Psoas muscle (tissue), 8 donors: ENCODE measurements around the gene ESR2. TPM values are rescaled to one million over a fixed set of nuclear protein-coding genes. Genes with fewer than 3 reads are reported as not detected.

Source experiments
- ATAC-seq, 4 donors: fragments of 200-7000 bp; cut with Tn5 transposase; one replicate each; pipeline ENCODE4 v1.9.1; 2020; ENCODE audit warnings: moderate library complexity in 3 of 4, mild to moderate bottlenecking in 2 of 4
- DNase-seq, 2 donors: peaks; one replicate each; pipeline ENCODE4 v3.0.0-alpha.2; 2020
- H3K27ac ChIP-seq: fragments of 200-600 bp; one replicate; pipeline ENCODE4 v1.8.0; 2022
- H3K27me3 ChIP-seq, 3 donors: fragments of 200-600 bp in 1 of 3; one replicate each; pipeline versions ENCODE4 v1.6.1 to v1.8.0; 2013 to 2022; ENCODE audit warnings: low read length in 2 of 3, mild to moderate bottlenecking in 2 of 3, moderate library complexity in 1 of 3; ENCODE audit not compliant: insufficient read depth in 3 of 3
- H3K36me3 ChIP-seq, 2 donors: fragments of 200-600 bp in 1 of 2; one replicate each; pipeline versions ENCODE4 v1.6.1 to v1.8.0; 2013 to 2022; ENCODE audit warnings: low read depth in 1 of 2, mild to moderate bottlenecking in 1 of 2, moderate library complexity in 1 of 2; ENCODE audit not compliant: insufficient read depth in 1 of 2
- H3K4me1 ChIP-seq: fragments of 200-600 bp; one replicate; pipeline ENCODE4 v1.8.0; 2022
- H3K4me3 ChIP-seq: fragments of 200-600 bp; one replicate; pipeline ENCODE4 v1.8.0; 2022; ENCODE audit warnings: mild to moderate bottlenecking
- H3K9me3 ChIP-seq: fragments of 200-600 bp; one replicate; pipeline ENCODE4 v1.8.0; 2022
- CTCF ChIP-seq: fragments of 200-600 bp; IDR thresholded peaks from one replicate; pipeline ENCODE4 v1.8.0; 2022; ENCODE audit warnings: antibody characterized with exemption
- WGBS, 3 donors: extraction: QIAGEN DNeasy Blood & Tissue Kit; methylation state at CpG; one replicate each; pipeline versions ENCODE4 v1.1.6 to v1.1.7; 2013; 5-methylcytosine and 5-hydroxymethylcytosine counted together
- intact Hi-C, 2 donors: fragments of 100-400 bp; cut with DNase I; formaldehyde crosslinking; loops; one replicate each; pipeline versions ENCODE4 v1.11.0 to v1.14.2; 2022
- long read RNA-seq, 2 donors: library from polyadenylated mRNA; unstranded; transcript quantifications; one replicate each; pipeline ENCODE4 v2.0.0, GENCODE V29; 2021
- polyA plus RNA-seq, 3 donors: library from polyadenylated mRNA; stranded (reverse); fragments of 200-250 nt; gene quantifications; one replicate each; pipeline ENCODE4 v1.2.3, GENCODE V29; 2013
- total RNA-seq, 4 donors: library from RNA; stranded (reverse); fragmentation: NEBNext Ultra II Directional in 2 of 4; extraction: Animal tissue kit (Norgen Biotek cat#: 25700) in 2 of 4; gene quantifications; one replicate each; pipeline versions ENCODE4 v1.2.1 to v1.2.4, GENCODE V29; 2021 to 2023
- donor health status: healthy with polysubstance abuse.
- donor health status: DM: no; HTN: no; CAD: no; lungs with moderate emphysema.
- donor health status: Bipolar disorder and iron deficiency.
- donor health status: healthy.
- donor health status: DM: yes; HTN: yes; CAD: no.
- donor health status: DM: no; HTN: no; CAD: no.
- donor health status: DM: no; HTN: no; CAD: no.
- donor health status: DM: yes; HTN: yes; CAD: no.

The ESR2 gene
- total RNA-seq, result 1 to 10 TPM in 1 of 4 donors, under 1 TPM in 2, not detected in 1; 0.27 to 1.5 (median 0.81) TPM
- under 1 TPM in 2 of 3 donors, not detected in 1; 0.21 to 0.77 TPM for polyA plus RNA-seq
- long read RNA-seq, donor 1, partial matches to known transcripts, result 0 of 3 reads
- long read RNA-seq, donor 1, other reads (novel, unspliced or antisense), result 3 of 3 reads
- long read RNA-seq, donor 2, partial matches to known transcripts, result 0 of 3 reads
- long read RNA-seq, donor 2, other reads (novel, unspliced or antisense), result 3 of 3 reads

GRCh38 chr14:64293976-64294671 lies at the start of gene ESR2:
Gene ESR2, minus strand, starts transcription at chr14:64294371. Its CDS starts 11,386 bp downstream, at chr14:64282985.
- DNase-seq (peak in 1 of 2 donors; percentile 56), ATAC-seq (peak; percentile 63 to 71 (median 66))
- Histone ChIP-seq H3K36me3 (no peaks in the 10 kb centered on the region), H3K27me3 (peaks cover 0 to 11% (median 0%) of the 10 kb centered on the region in 3 donors), H3K9me3 (no peaks in the 10 kb centered on the region), H3K4me1 (peaks cover 7% of the 10 kb centered on the region), H3K27ac (no peak within 1 kb of the TSS), H3K4me3 (peak within 1 kb of the TSS; percentile 68)
- 1 to 2% (median 2%) methylated on average over 48 to 49 of the region's 49 CpGs for WGBS, 3 donors
- TF ChIP-seq CTCF, result peak; percentile 5
- intact Hi-C loops, result loop anchor here (5.0 to 10.0 kb wide), 4 partner anchors 79 to 269 kb away; no protein-coding TSS in a partner anchor

- DNase-seq (no peak), ATAC-seq (no peak)
- H3K4me1 ChIP-seq, result no peaks in the 10 kb centered on the region
- intact Hi-C loops, result loop anchor here (5.0 to 10.0 kb wide), 5 partner anchors 47 to 297 kb away; partner anchors contain the start of genes MTHFD1 (in 1 of the 2), ZBTB1 (in 1 of the 2) and ZBTB25 (in 1 of the 2)
- no peaks in the 10 kb centered on the region for H3K36me3 ChIP-seq
- no peaks in the 10 kb centered on the region for H3K27me3 ChIP-seq
- 86 to 93% (median 88%) methylated on average over 8 of the region's 8 CpGs for WGBS, 3 donors
- no peak for TF ChIP-seq CTCF
- no peak overlapping the region for H3K27ac ChIP-seq
- no peak overlapping the region for H3K4me3 ChIP-seq
- no peaks in the 10 kb centered on the region for H3K9me3 ChIP-seq
These were observed 46.5 kb upstream of the ESR2 start for GRCh38 chr14:64340560-64341196.

GRCh38 chr14:64338616-64339316 lies 44.6 kb upstream of the ESR2 start:
- intact Hi-C loops, result no loop called here
- H3K27ac ChIP-seq, result peak overlapping the region; percentile 67

More at GRCh38 chr14:64338616-64339316, 44.6 kb upstream of the ESR2 start:
- no peak for TF ChIP-seq CTCF
- Histone ChIP-seq H3K36me3 (no peaks in the 10 kb centered on the region), H3K9me3 (no peaks in the 10 kb centered on the region), H3K27me3 (no peaks in the 10 kb centered on the region), H3K4me3 (peak overlapping the region; percentile 87), H3K4me1 (no peaks in the 10 kb centered on the region)
- WGBS, 3 donors, result 1 to 3% (median 2%) methylated on average over 35 to 47 of the region's 49 CpGs
- DNase-seq (peak; percentile 89 to 95), ATAC-seq (peak; percentile 92 to 95 (median 94))
